Fibroblast of skin of back (primary cell): Measurements from ENCODE around the gene MAGEA4.

Source experiments
- DNase-seq: peaks from one replicate; pipeline ENCODE4 v3.0.0-alpha.2; 2013

The MAGEA4 gene

DNA sequence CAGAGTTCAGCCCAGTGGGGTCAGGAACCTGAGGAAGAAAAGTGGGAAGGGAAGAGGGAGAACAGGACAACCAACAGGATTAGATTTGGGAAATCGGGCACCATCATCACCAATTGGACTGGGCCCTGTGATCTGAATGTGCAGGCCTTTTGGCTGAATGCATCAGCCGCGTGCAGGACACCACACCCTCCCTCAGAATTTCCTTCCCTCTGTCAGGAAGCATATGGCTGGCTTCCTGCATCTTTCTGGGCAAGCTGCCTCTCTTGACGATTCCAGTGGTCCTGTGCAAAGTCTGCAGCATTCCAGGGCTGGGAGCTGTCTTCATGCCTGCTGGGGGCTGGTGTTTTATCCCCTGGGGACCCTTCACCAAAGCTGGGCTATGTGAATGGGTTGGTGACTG, 16.4 kb downstream of the MAGEA4 start:
- DNase-seq = peak; percentile 11

DNA sequence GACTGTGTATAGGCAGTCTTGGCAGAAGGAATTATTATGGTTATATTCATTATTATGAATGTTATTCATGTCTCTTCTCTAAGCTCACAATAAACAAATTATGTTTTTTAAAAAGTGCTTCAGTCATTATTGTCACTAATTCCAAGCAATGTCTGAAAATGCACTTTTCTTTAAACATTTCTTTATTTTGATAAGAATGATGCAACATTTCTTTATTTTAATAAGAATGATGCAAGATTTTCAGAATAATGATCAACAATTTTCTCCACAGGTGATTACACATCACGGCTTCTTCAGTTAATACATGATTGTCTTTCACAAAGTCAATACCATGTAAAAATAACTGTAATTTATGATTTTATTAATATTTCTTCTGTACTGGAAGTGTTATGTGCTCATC, 22.7 kb downstream of the MAGEA4 start:
- DNase-seq = no peak

DNA sequence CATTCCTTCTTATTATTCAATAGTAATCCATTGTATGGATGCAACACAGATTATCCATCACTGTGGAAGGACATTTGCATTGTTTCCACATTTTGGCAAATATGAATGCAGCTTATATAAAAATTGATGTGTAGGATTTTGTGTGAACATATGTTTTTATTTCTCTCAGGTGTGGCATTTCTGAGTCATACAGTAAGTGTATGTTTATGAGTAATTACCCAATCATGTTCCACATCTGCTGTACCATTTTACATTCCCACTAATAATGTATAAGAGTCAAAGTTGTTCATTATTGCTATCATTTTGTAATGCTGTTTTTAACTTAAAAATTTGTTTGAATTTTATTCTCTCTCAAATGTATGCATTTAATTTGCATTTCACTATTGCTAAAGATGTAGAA, 25.5 kb downstream of the MAGEA4 start:
- no peak for DNase-seq

DNA sequence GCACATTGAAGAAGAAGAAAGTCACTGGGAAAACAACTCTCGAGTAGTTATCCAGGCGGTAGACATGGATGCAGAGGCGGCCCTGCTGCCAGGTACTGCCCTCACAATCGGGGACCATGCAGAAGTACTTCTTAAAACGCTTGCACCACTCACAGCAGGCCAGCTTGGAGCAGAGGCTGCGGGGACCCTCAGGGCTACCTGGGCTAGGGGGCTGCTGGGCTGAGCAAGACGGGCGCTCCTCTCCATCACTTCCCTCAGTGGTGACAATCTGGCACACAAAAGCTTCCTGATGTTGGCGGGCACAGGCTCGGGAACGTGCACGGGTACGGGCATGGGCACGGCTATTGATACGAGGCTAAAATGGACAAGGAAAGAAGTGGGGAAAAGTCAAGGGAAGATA, 42.0 kb downstream of the MAGEA4 start:
- no peak for DNase-seq

DNA sequence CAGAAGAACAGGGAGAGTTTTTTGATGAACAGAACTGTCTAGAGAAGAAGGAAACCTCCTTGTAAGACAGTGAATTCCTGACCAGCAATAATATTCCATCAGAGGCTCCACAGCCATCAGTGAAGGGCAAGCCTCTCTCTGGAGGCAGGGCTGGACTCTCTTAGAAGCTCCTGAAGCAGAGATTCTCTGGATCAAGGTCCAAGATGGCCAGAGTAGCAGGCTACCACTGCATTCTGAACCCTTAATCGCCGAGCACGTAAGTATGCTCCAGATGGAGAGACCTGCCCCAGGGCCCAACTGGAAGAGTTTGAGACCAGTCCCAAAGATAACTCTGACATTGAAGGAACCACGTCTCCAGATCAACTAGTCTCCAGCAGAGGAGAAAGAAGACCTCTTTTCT, 45.4 kb downstream of the MAGEA4 start:
- DNase-seq = no peak

DNA sequence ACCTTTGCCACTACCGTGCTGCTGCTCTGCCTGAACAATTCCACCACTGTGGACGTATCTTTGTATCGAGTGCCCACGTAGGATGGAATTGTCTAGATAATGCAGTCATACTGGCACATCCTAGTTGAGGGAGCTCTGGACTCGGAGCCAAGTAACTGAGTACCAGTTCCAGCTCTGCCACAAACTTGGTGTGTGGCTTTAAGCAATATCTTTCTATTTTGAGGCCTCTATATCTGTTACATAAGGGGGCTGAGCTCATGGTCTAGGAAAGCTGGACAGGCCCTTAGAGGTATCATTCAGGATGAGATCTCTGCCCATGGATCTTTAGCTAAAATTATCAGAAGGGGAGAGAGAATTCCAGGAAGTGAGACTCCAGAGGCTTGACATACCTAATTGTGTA, 49.3 kb downstream of the MAGEA4 start:
- no peak for DNase-seq

DNA sequence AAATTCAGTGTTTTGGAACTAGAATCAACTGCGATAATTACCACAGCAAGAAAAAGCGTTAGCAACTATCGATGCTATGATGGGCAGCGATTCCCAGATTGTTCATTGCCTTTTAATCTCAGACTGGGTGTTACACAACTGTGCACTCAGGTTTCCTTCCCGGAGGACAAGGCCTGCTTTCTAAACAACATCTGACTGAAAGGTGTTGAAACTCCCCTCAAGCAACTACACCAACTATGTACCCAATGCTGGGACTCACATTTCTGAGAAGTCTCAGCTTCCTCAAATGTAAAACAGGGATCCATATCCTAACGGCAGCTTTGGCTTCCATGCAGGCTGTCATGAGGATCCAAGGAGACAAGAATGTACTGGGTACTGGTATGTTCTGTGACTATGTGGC, 53.5 kb downstream of the MAGEA4 start:
- no peak for DNase-seq

DNA sequence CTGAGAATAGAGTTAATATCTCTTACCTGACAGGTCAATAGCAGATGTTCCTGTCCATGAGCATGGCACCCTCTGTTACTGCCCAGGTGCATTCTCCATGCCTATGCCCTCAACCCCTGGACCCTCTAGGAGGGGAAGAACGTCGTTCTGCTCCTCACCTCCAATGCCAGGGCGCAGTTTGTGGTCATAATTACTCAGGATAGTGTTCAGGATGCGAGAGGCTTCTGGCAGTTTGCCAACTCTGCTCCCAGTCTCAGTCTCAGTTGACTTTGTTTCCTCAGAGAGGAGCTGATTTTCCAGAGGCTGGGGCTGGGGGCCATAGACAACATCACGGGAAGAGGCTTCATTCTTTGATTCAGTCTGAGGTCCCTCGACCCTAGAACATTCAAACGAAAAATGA, 57.3 kb downstream of the MAGEA4 start:
- no peak for DNase-seq

DNA sequence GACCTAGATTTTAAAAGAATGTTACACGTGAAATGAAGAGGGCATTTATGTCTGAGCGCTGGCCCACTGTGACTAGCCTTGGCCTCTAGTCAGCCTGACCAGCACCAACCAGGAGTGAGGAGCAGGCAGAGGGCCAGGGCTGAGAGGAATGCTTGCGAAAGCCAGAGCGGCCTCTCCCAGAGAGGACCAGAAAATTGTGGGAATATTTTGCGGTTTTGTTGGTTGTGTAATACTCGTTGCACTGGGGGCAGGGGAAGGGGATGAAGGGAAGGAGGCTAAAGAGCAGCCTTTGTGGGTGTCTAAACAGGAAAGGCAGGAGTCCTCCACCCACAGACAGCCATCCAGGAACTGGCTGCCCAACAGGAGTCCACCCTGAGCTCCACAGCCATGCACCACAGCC, 58.0 kb downstream of the MAGEA4 start:
- DNase-seq = peak; percentile 89

DNA sequence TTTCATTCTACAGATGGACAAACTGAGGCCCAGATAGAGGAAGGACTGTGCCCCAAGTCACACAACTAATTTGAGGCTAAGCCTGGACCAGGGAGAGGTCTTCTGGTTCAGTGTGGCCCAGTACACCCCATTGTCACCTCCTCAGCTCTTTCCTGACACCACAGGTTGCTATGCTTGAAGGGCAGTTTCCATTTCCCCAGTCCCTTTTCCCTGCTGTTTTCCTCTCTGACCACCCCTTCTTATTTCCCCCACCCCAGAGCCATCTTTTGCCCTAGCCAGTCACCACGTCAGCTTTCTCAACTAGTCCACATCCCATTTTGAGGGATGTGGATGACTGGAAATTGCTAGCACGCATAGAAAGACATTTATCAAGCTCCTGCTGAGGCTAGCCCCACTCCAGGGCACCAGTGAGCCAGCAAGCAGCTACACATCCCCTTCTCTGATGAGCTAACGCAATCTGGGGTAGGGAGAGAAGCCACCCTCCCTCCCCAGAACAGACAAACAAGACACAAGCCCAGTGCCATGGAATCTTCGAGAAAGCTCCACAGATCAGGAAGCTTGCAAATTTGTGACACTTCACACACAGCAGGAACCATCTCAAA, 60.5 kb downstream of the MAGEA4 start:
- DNase-seq = no peak

DNA sequence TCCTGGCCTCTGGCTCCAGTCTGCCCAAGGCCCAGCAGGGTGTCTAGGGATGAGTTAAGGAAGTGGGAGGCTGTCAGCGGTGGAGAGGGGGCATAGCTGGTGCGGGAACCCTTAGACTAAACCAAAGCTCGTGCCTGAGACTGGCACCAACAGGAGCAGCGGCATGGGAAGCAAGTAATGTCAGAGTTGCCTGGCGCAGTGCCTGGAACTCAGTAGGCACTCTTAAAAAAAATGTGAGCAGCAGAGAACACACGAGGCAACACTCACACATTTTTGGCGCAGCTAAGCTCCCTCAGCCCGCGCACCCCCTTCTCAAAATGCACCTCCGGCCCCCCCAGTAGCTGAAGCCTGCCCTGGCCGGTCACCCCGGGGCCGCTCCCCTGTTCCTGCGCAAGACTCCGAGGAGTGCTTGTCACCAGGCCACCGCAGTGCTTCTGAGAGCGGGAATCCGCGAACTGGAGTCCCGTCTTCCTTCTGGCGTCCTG, 61.2 kb downstream of the MAGEA4 start:
- DNase-seq = peak; percentile 48
